ENCODE measurements around the gene ATP5PO. TPM values are rescaled to one million over a fixed set of nuclear protein-coding genes. Genes with fewer than 3 reads are reported as not detected.
A peak's percentile ranks its signal among the peaks of the same experiment; 100 is the strongest.

The ATP5PO gene
- total RNA-seq: 155 and 208 TPM in 2 replicates

- peak; percentile 96 for DNase-seq (ENCODE audit: low read depth)
Observed at GRCh38 chr21:33915368-33916199, at the start of gene ATP5PO. ATP5PO (minus strand) TSS chr21:33915804; CDS start chr21:33915763, 41 bp downstream.

DNA sequence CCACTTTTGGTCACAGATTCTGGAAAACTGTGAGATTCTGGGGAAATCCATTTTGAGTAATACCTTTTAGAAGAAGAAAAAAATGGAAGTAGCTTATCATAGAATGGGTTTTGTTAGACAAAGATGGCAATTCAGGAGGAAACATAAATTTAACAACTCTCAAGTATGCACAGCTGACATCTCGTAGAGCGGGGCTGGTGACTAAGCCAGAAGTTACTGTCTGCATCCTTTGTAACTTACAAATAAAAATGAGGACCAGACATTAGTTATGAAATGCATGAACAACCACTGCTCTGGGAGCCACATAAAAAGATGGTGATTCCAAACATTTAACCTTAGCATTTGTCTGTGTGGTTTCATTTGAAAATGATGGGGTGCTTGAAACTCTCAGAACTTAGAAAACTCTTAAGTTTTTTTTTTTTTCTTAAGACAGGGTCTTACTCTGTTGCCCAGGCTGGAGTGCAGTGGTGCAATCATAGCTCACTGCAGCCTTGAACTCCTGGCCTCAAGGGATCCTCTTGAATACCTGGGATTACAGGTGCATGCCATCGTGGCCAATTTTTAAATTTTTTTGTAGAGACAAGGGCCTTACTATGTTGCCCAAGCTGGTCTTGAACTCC is 49.2 kb upstream of the ATP5PO start:
- no peak for DNase-seq (ENCODE audit: low read depth)

DNA sequence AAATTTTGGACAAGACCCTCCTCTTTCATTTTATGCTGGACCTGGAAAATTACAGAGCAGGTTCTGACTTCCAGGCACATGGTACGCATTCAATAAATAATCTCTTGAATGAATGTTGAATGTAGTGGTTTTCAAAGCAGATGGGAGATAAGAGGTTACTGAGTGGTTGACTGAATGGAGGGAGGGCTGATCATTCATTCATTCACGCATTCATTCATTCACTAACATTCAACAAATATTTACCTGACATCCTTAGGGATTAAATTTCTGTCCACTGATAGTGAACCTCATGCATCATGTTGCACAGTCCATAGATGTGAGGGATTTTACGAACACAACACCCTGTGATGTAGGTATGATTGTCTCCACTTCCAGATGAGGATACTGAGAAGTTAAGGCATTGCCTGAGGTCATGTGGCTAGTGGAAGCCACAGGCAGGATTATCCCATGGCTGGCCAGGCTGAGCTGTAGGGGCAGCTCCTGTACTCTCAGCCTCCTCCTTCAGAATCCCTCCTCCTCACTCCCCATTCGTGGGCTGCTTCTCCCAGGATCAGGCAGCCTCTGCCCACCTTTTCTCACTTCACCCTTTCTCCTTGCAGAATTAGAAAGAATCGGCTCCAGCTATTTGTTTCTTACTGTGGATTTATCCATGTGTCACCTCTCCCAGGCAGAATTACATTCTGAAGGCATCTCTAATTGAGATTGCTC is 48.4 kb upstream of the ATP5PO start:
- DNase-seq (ENCODE audit: low read depth): no peak

DNA sequence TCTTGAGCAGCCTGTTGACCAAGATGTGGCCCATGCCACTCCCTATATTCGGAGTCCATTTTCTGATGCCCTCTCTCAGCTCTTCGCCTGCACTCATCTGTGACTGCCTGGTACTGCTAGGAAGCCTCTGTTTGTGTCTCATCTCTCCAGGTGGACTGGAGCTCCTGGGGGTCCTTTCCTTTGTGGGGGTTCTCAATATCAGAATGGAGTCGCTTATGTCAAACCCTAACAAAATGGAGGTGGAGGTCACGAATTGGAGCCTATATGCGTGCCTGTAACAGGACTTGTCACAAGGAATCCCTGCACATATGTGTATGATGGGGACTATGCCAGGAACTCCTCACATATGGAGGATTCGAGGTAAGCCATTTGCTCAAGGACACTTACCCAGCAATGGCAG is 46.7 kb upstream of the ATP5PO start:
- no peak for DNase-seq (ENCODE audit: low read depth)

GRCh38 chr21:33961061-33961460 is 45.5 kb upstream of the ATP5PO start:
- DNase-seq (ENCODE audit: low read depth): no peak

GRCh38 chr21:33959680-33960079 is 44.1 kb upstream of the ATP5PO start:
- no peak for DNase-seq (ENCODE audit: low read depth)

DNA sequence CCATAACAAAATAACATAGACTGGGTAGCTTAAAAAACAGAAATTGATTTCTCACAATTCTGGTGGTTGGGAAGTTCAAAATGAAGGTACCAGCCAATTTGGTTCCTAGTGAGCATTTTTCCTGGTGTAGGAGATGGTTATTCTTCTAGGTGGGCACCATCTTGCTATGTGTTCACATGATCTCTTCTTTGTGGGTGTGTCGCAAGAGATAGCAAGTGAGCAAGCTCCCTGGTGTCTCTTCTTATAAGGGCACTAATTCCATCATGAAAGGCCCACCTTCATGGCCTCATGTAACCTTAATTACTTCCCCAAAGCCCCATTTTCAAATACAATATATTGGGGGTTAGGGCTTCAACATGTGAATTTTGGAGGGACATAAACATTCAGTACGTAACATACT is 38.8 kb upstream of the ATP5PO start:
- DNase-seq (ENCODE audit: low read depth): no peak

DNA sequence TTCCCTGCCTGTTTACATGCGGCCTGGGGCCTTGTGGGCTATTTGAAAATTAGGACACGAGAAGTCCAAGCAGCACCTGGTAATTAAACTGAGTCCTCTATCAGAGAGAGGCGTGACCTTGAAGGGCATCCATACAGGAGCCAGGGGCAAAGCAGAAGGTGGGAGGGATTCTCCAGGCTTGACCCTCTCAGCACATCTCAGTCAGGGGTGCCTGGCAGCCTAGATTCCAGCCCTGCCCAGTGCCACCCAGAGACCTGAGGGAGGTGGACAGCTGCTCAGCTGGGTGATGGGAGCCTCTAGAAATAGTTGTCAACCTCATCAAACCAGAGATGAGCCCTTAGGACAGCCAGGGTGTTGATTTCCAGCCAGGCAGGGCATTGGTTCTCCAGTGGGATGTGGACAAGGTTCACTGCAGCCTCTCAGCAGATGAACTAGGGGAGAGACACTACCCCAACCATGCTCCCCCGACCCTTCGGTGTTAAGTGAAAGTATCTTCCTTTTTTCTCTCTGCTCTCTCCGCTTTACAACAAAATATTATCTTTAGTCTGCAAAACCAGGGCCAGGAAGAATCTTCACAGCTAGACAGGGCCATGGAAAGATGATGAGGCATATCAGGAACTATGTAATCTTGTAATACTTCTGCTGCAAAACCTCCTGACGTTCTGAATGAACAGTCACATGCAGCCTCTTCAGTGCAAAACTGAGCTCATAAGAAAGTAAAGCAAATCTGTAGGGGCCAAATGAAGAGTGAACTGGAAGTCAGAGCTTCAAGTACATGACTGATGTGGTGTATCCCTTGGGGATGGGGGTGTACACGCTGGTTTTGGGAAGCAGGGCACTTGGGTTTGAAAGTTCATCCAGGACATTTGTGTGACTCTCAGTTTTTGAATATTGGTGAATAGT is 35.9 kb upstream of the ATP5PO start:
- DNase-seq (ENCODE audit: low read depth): no peak

DNA sequence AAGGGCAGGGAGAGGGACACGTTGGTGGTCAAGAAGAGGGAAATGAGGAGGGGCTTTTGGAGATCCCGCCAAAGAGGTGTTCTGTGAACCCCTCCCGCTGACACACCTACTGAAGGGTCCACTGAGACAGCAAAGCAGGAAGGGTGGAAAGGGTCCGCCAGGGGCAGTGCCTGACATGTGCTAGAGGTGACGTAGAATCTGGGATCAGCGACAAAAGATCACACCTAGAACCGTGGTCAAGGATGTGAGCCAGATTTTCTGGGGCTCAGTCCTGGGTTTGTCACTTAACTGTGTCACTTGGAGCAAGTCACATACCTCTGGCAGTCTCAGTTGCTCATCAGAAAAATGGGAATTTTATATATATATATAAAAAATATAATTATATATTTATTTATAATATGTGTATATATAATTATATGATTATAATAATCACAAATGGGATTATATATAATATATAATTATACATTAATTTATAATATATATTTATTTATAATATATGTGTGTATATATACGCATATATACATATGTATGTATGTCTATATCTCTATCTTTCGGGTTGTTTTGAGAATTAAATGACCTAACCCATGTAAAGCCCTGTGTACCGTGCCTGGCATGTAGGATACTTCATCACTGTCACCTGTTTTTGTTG is 35.0 kb upstream of the ATP5PO start:
- DNase-seq (ENCODE audit: low read depth): no peak

GRCh38 chr21:33949516-33950430 is 34.2 kb upstream of the ATP5PO start:
- peak; percentile 69 for DNase-seq (ENCODE audit: low read depth)

- no peak for DNase-seq (ENCODE audit: low read depth)
Observed at GRCh38 chr21:33948951-33949444, 33.4 kb upstream of the ATP5PO start.

DNA sequence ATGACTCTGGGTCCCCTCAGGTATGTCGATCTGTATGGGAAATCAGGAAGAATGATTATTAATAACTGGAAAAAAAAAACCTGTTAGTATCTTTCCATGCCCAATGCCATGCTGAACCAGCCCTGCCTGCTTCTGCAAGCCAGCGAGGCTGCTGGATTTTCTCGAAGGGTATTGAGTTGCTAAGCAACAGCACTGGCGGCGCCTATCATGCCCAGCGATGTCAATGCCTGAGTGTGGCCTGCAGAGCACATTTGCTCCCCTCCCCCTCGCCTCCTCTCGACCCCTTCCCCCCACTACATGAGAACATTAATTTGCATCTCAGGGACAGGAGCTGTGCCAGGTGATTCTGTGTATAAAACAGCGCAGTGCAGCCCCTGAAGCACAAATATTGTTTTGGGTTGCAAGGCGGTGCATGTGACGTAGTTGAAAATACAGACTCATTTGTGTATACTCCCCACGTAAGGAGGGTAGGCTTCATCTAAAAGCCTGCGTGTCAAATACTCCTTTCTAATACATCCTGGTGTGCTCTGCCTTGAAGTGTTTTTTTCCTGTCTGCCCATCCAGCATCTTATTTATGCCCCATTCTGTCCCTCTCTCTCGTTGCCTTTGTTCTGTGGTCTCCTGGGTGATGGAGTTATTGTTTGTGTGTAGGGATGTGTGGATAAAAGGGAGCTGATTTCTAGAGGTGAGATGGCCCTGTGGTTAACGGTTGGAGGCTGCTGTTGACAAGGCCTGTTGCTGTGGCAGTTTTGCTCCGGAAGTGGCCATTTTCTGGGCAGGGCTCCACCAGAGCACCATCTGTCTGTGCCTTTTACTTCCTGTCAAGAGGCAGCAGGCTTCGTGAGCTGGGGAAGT is 32.7 kb upstream of the ATP5PO start:
- peak; percentile 86 for DNase-seq (ENCODE audit: low read depth)

GRCh38 chr21:33947451-33948095 is 32.0 kb upstream of the ATP5PO start:
- peak; percentile 100 for DNase-seq (ENCODE audit: low read depth)

- no peak for DNase-seq (ENCODE audit: low read depth)
Observed at GRCh38 chr21:33945652-33946270, 30.2 kb upstream of the ATP5PO start.

DNA sequence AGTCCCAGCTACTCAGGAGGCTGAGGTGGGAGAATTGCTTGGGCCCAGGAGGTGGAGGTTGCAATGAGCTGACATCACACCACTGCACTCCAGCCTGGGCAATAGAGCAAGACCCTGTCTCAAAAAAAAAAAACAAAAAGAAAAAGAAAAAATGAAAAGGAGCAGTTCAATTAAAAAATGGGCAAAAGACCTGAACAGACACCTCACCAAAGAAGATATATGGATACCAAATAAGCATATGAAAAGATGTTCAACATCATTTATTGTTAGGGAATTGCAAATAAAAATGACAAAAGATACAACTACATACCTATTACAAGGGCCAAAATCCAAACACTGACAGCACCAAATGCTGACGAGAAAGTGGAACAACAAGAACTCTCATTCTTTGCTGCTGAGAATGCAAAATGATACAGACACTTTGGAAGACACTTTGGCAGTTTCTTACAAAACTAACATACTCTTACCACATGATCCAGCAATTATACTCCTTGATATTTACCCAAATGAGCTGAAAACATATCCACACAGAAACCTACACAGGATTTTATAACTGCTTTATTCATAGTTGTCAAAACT is 28.7 kb upstream of the ATP5PO start:
- no peak for DNase-seq (ENCODE audit: low read depth)

GRCh38 chr21:33943293-33943692 is 27.7 kb upstream of the ATP5PO start:
- no peak for DNase-seq (ENCODE audit: low read depth)

- DNase-seq (ENCODE audit: low read depth): no peak
Observed at GRCh38 chr21:33942426-33942825, 26.8 kb upstream of the ATP5PO start.

DNA sequence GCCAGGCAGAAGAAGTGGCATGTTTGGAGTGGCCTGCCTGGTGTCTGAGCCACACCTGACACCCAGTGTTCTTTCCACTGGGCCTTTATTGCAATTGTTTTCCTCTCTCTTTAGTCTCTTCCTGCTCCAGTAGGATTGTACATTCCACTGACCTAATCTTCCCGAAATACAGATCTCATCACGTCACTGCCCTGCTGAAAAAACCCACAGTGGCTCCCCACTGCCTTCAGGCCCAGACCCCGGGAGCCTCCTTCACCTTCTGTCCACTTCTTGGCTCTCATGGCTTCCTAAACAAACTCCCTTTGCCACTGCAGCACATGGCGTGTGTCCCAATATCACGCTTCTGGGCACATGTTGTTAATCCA is 25.3 kb upstream of the ATP5PO start:
- DNase-seq (ENCODE audit: low read depth): peak; percentile 25
